ENCODE data around the gene SWSAP1.
"Not testable (repeated sequence)": the region's sequence is repeated elsewhere in the genome, so short reads cannot be mapped to it uniquely, and the experiment has no call there.

The SWSAP1 gene

GRCh38 chr19:11335449-11336146 is 38.9 kb upstream of the SWSAP1 start:
- TF ChIP-seq CTCF (IDR thresholded peaks at IDR 0.05; ENCODE audit: insufficient read depth, low read depth, low read length, missing control alignments), result no peak
- no peak for DNase-seq (ENCODE audit: low read depth)
- H3K4me3 ChIP-seq (ENCODE audit: low read depth, low read length), result no peak overlapping the region

- no peak for DNase-seq (ENCODE audit: low read depth)
- no peak overlapping the region for H3K4me3 ChIP-seq (ENCODE audit: low read depth, low read length)
- TF ChIP-seq CTCF (IDR thresholded peaks at IDR 0.05; ENCODE audit: insufficient read depth, low read depth, low read length, missing control alignments), result no peak
Observed at GRCh38 chr19:11337080-11337479, 37.4 kb upstream of the SWSAP1 start.

GRCh38 chr19:11338121-11338520 is 36.3 kb upstream of the SWSAP1 start:
- DNase-seq (ENCODE audit: low read depth), result no peak
- H3K4me3 ChIP-seq (ENCODE audit: low read depth, low read length), result no peak overlapping the region
- no peak for TF ChIP-seq CTCF (IDR thresholded peaks at IDR 0.05; ENCODE audit: insufficient read depth, low read depth, low read length, missing control alignments)

- DNase-seq (ENCODE audit: low read depth), result no peak
- H3K4me3 ChIP-seq (ENCODE audit: low read depth, low read length), result peak overlapping the region; percentile 85
- no peak for TF ChIP-seq CTCF (IDR thresholded peaks at IDR 0.05; ENCODE audit: insufficient read depth, low read depth, low read length, missing control alignments)
Observed at GRCh38 chr19:11338569-11339253, 35.8 kb upstream of the SWSAP1 start.

- DNase-seq (ENCODE audit: low read depth), result peak; percentile 91
Observed at GRCh38 chr19:11339254-11340098, 35.0 kb upstream of the SWSAP1 start, which contains the start of gene RAB3D. Gene RAB3D, minus strand, starts transcription at chr19:11339657. Its CDS starts 2,258 bp downstream, at chr19:11337399.

GRCh38 chr19:11340099-11340467 is 34.4 kb upstream of the SWSAP1 start:
- DNase-seq (ENCODE audit: low read depth), result not testable (repeated sequence)
- H3K4me3 ChIP-seq (ENCODE audit: low read depth, low read length), result peak overlapping the region; percentile 85

More at GRCh38 chr19:11339254-11340098, 35.0 kb upstream of the SWSAP1 start, which contains the start of gene RAB3D:
- TF ChIP-seq CTCF (IDR thresholded peaks at IDR 0.05; ENCODE audit: insufficient read depth, low read depth, low read length, missing control alignments), result no peak
- peak within 1 kb of the TSS; percentile 85 for H3K4me3 ChIP-seq (ENCODE audit: low read depth, low read length)

GRCh38 chr19:11342429-11342828 is 32.0 kb upstream of the SWSAP1 start:
- no peak for DNase-seq (ENCODE audit: low read depth)
- no peak for TF ChIP-seq CTCF (IDR thresholded peaks at IDR 0.05; ENCODE audit: insufficient read depth, low read depth, low read length, missing control alignments)
- no peak overlapping the region for H3K4me3 ChIP-seq (ENCODE audit: low read depth, low read length)
